Stimulated activated naive CD8-positive, alpha-beta T cell treated with anti-CD3 and anti-CD28 coated beads, Interleukin-15, Interleukin-2, amounts not matched to agents 100 ng/mL and 50 ng/mL, for 24 hours (primary cell): ENCODE data around the gene MAP3K21.

ENCODE experiments used
- H3K27ac Mint-ChIP-seq: one replicate; pipeline ENCODE4 v1.8.0; 2021; ENCODE audit warnings: mild to moderate bottlenecking, mixed read lengths
- H3K27me3 Mint-ChIP-seq: one replicate; pipeline ENCODE4 v1.8.0; 2021; ENCODE audit warnings: mixed read lengths
- H3K36me3 Mint-ChIP-seq: one replicate; pipeline ENCODE4 v1.8.0; 2021; ENCODE audit warnings: low read depth, mixed read lengths
- H3K4me1 Mint-ChIP-seq: one replicate; pipeline ENCODE4 v1.8.0; 2021; ENCODE audit warnings: low read depth, mixed read lengths
- H3K4me3 Mint-ChIP-seq: one replicate; pipeline ENCODE4 v1.8.0; 2021; ENCODE audit warnings: mild to moderate bottlenecking, mixed read lengths
- H3K9me3 Mint-ChIP-seq: one replicate; pipeline ENCODE4 v1.8.0; 2021; ENCODE audit warnings: mixed read lengths

Gene MAP3K21

DNA sequence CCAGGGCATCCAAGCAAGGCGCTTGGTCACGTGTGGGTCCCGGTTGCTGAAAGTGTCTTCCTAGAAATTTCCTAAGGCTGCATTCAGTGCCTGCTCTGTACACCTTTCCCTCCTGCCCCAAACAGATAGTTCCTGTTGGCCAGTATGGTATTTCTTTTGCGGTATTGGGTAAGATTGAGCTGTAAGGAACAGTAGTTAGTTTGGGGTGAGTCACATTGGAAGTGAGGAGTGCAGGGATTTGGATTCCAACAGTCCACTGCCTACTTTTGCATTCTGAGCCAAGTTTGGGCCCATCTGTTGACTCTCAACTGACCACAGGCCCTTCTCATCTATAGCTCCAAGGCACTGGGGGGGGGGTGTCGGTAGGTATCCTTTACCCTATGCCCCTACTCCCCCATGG, 83.4 kb downstream of the MAP3K21 start:
- H3K4me1 Mint-ChIP-seq = peaks cover 3% of the 10 kb centered on the region
- no peak overlapping the region for H3K27ac Mint-ChIP-seq
- peaks cover 13% of the 10 kb centered on the region for H3K9me3 Mint-ChIP-seq
- no peak overlapping the region for H3K4me3 Mint-ChIP-seq
- peaks cover 28% of the 10 kb centered on the region for H3K27me3 Mint-ChIP-seq
- no peaks in the 10 kb centered on the region for H3K36me3 Mint-ChIP-seq

DNA sequence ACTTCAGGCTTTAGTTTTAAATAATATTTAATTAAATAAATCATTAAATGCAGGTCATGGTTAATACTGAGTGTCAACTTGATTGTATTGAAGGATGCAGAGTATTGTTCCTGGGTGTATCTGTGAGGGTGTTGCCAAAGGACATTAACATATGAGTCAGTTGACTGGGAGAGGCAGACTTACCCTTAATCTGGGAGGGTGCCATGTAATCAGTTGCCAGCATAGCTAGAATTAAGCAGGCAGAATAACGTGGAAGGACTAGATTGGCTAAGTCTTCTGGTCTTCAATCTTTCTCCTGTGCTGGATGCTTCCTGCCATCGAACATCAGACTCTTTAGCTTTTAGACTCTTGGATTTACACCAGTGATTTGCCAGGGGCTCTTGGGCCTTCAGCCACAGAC, 85.3 kb downstream of the MAP3K21 start:
- peaks cover 9% of the 10 kb centered on the region for H3K9me3 Mint-ChIP-seq
- H3K4me1 Mint-ChIP-seq = no peaks in the 10 kb centered on the region
- peaks cover 25% of the 10 kb centered on the region for H3K27me3 Mint-ChIP-seq
- no peak overlapping the region for H3K4me3 Mint-ChIP-seq
- H3K27ac Mint-ChIP-seq = no peak overlapping the region
- no peaks in the 10 kb centered on the region for H3K36me3 Mint-ChIP-seq

DNA sequence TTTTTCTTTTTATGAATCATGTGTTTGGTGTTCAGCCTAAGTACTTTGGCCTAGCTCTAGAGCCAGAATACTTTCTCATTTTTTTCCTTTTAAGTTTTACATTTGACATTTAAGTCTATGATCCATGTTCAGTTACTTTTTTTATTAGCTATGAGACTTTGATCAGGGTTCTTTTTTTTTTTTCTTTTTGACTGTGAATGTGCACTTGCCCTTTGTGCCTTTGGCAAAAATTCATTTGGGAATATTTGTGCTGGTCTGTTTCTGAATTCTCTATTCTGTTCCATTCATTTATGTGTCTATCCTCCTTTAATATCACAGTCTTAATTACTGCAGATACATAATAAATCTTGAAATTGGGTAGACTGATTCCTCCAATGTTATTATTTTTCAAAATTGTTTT, 93.8 kb downstream of the MAP3K21 start:
- Mint-ChIP-seq H3K27ac (no peak overlapping the region), H3K36me3 (no peaks in the 10 kb centered on the region), H3K4me1 (no peaks in the 10 kb centered on the region), H3K9me3 (no peaks in the 10 kb centered on the region), H3K27me3 (peaks cover 28% of the 10 kb centered on the region), H3K4me3 (no peak overlapping the region)

DNA sequence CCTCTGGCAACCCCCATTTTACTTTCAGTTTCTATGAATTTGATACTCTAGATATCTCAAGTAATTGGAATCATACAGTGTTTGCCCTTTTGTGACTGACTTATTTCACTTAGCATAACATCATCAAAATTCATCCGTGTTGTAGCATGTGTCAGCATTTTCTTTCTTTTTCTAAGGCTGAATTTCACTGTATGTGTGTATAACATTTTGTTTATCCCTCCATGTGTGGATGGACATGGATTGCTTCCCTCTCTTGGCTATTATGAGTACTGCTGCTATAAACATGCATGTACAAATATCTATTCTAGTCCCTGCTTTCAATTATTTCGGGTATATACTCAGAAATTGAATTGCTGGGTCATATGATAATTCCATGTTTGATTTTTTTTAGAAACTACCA, 97.3 kb downstream of the MAP3K21 start:
- Mint-ChIP-seq H3K9me3 (no peaks in the 10 kb centered on the region), H3K27me3 (peaks cover 45% of the 10 kb centered on the region), H3K36me3 (no peaks in the 10 kb centered on the region), H3K27ac (no peak overlapping the region), H3K4me3 (no peak overlapping the region), H3K4me1 (no peaks in the 10 kb centered on the region)

DNA sequence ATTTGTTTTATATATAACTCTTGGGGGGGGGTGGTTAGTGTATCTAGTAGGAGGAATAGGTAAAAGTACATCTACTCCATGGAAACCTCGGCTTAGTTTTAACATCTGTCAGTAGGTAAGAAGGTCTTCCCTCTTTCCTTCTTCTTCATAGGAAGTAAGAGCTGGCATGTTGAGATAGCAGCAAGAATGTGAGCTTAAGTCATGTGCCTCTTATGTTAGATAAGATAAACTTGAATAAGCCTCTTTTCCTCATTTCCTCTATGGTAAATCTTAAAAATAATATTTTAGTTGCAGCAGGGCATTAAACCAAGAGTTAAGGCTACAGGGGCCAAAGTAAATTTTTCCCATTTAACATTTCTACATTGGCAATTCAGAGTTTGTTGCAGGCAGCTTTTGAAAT, 100.4 kb downstream of the MAP3K21 start:
- Mint-ChIP-seq H3K9me3 (peaks cover 10% of the 10 kb centered on the region), H3K4me3 (no peak overlapping the region), H3K36me3 (no peaks in the 10 kb centered on the region), H3K4me1 (no peaks in the 10 kb centered on the region), H3K27ac (no peak overlapping the region), H3K27me3 (peaks cover 55% of the 10 kb centered on the region)

DNA sequence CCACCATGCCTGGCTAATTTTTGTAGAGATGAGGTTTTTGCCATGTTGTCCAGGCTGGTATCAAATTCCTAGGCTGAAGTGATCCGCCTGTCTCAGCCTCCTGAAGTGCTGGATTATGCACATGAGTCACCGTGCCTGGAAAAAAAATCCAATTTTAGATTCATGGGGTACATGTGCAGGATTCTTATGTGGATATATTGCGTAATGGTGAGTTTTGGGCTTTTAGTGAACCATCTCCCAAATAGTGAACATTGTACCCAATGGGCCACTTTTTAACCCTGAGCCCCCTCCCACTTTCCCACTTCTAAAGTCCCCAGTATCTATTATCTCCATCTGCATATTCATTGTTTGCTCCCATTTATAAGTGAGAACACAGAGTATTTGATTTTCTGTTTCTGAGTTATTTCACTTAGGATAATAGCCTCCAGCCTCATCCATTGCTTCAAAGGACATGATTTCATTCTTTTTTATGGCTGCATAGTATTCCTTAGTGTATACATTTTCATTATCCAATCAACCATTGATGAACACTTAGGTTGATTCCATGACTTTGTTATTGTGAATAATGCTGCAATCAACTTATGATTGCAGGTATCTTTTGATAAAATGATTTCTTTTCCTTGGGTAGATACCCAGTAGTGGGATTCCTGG, 104.4 kb downstream of the MAP3K21 start:
- Mint-ChIP-seq H3K27ac (no peak overlapping the region), H3K4me1 (no peaks in the 10 kb centered on the region), H3K36me3 (no peaks in the 10 kb centered on the region), H3K27me3 (peaks cover 42% of the 10 kb centered on the region), H3K9me3 (peaks cover 10% of the 10 kb centered on the region), H3K4me3 (no peak overlapping the region)

DNA sequence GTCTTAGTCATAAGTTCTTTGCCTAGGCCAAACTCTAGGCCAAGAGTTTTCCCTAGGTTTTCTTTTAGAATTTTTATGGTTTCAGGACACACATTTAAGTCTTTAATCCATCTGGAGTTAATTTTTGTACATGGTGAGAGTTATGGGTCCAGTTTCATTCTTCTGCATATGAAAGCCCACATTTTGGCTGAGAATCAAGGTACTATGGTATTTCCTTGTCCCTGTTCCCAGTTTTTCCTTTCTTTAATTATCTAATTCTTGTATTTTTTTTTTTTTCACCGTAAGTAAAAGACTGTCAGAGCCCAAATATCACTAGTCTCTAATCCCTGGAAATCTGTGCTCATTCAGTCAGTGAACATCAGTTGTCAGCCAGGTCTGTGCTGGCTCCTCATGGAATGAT, 105.4 kb downstream of the MAP3K21 start:
- Mint-ChIP-seq H3K27me3 (peaks cover 35% of the 10 kb centered on the region), H3K36me3 (no peaks in the 10 kb centered on the region), H3K4me1 (no peaks in the 10 kb centered on the region), H3K4me3 (no peak overlapping the region), H3K9me3 (peaks cover 10% of the 10 kb centered on the region), H3K27ac (no peak overlapping the region)

DNA sequence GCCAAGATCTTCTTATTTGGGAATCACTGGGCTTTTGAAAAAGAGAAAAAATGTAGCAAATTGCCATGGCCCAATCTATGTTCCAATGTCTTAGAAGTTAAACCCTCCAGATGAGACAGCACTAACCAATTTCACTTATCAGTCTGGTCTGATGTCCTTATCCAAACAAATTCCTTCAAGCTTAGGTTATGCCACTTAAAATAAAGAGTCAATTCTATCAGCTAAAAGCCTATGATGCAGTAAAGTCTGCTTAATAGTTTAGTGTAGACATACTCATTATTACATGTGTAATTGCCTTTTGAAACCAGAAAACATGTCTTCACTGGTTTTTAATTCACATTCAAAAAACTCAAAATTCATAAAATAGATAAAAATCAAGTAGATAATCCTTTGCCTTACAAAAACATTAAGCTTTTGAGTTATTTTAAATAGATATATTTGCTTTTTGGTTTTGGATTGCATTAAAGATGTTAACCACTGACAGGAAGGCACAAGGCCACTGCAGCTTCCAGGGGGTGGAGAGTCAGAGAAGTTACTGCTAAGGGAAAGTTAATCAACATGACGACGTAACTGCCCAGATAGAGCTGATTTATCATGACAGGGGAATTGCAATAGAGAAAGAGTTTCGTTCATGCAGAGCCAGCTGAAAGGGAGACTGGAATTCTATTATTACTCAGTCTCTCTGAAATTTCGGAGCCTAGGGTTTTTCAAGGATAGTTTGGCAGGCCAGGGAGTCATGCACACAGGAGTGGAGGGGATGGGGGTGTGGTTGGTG, 106.1 kb downstream of the MAP3K21 start:
- H3K27ac Mint-ChIP-seq = no peak overlapping the region
- H3K4me3 Mint-ChIP-seq = no peak overlapping the region
- no peaks in the 10 kb centered on the region for H3K4me1 Mint-ChIP-seq
- no peaks in the 10 kb centered on the region for H3K36me3 Mint-ChIP-seq
- H3K27me3 Mint-ChIP-seq = peaks cover 32% of the 10 kb centered on the region
- peaks cover 10% of the 10 kb centered on the region for H3K9me3 Mint-ChIP-seq
